IPS-20b (cell line): ENCODE data around the gene MIB2.
"Not testable (repeated sequence)": the region's sequence is repeated elsewhere in the genome, so short reads cannot be mapped to it uniquely, and the experiment has no call there.

Experiments
- H3K27ac ChIP-seq: one replicate; pipeline ENCODE4 v1.5.1; 2013; ENCODE audit warnings: low read length
- H3K27me3 ChIP-seq: 2 replicates; pipeline ENCODE4 v1.6.1; 2013; ENCODE audit warnings: mild to moderate bottlenecking, low read length, inconsistent platforms; ENCODE audit not compliant: insufficient read depth
- H3K36me3 ChIP-seq: 2 replicates; pipeline ENCODE4 v1.6.1; 2013; ENCODE audit warnings: low read depth, mild to moderate bottlenecking, inconsistent platforms, low read length, moderate library complexity; ENCODE audit not compliant: insufficient read depth
- H3K4me1 ChIP-seq: 2 replicates; pipeline ENCODE4 v1.6.1; 2013; ENCODE audit warnings: mild to moderate bottlenecking, control low read depth, inconsistent platforms, low read length, moderate library complexity; ENCODE audit not compliant: insufficient read depth
- H3K4me3 ChIP-seq: 2 replicates; pipeline ENCODE4 v1.5.1; 2013; ENCODE audit warnings: mild to moderate bottlenecking, low read length, inconsistent platforms
- H3K9ac ChIP-seq: 2 replicates; pipeline ENCODE4 v1.6.1; 2013; ENCODE audit warnings: low read depth, mild to moderate bottlenecking, inconsistent platforms, low read length, moderate library complexity
- H3K9me3 ChIP-seq: 2 replicates; pipeline ENCODE4 v1.6.1; 2013; ENCODE audit warnings: mild to moderate bottlenecking, low read depth, low read length, inconsistent platforms; ENCODE audit not compliant: insufficient read depth

The MIB2 gene

GRCh38 chr1:1634613-1635012, 19.3 kb downstream of the MIB2 start:
- not testable (repeated sequence) for H3K4me3 ChIP-seq, H3K36me3 ChIP-seq, H3K9ac ChIP-seq, H3K9me3 ChIP-seq, H3K27ac ChIP-seq, H3K4me1 ChIP-seq
- H3K27me3 ChIP-seq = peaks cover 23% of the 10 kb centered on the region

GRCh38 chr1:1636621-1637478, 21.6 kb downstream of the MIB2 start:
- H3K27ac ChIP-seq, H3K4me1 ChIP-seq, H3K27me3 ChIP-seq, H3K9ac ChIP-seq, H3K9me3 ChIP-seq, H3K4me3 ChIP-seq, H3K36me3 ChIP-seq: not testable (repeated sequence)

- H3K36me3 ChIP-seq, H3K27ac ChIP-seq, H3K4me1 ChIP-seq, H3K4me3 ChIP-seq, H3K9ac ChIP-seq, H3K27me3 ChIP-seq, H3K9me3 ChIP-seq: not testable (repeated sequence)
Measured at GRCh38 chr1:1637479-1637875, 22.2 kb downstream of the MIB2 start.

GRCh38 chr1:1638528-1638927, 23.2 kb downstream of the MIB2 start:
- not testable (repeated sequence) for H3K27ac ChIP-seq, H3K9me3 ChIP-seq, H3K4me1 ChIP-seq, H3K9ac ChIP-seq, H3K27me3 ChIP-seq, H3K4me3 ChIP-seq, H3K36me3 ChIP-seq

GRCh38 chr1:1639368-1639767, 24.1 kb downstream of the MIB2 start:
- H3K27me3 ChIP-seq, H3K4me1 ChIP-seq, H3K9ac ChIP-seq, H3K27ac ChIP-seq, H3K4me3 ChIP-seq, H3K9me3 ChIP-seq, H3K36me3 ChIP-seq: not testable (repeated sequence)

GRCh38 chr1:1640081-1640480, 24.8 kb downstream of the MIB2 start:
- not testable (repeated sequence) for H3K9ac ChIP-seq

GRCh38 chr1:1640711-1641461, 25.6 kb downstream of the MIB2 start:
- H3K27me3 ChIP-seq, H3K27ac ChIP-seq, H3K9me3 ChIP-seq, H3K9ac ChIP-seq, H3K36me3 ChIP-seq, H3K4me1 ChIP-seq, H3K4me3 ChIP-seq: not testable (repeated sequence)

More at GRCh38 chr1:1640081-1640480, 24.8 kb downstream of the MIB2 start:
- H3K27me3 ChIP-seq, H3K27ac ChIP-seq, H3K36me3 ChIP-seq, H3K4me3 ChIP-seq, H3K4me1 ChIP-seq, H3K9me3 ChIP-seq: not testable (repeated sequence)

GRCh38 chr1:1646326-1646725, 31.0 kb downstream of the MIB2 start:
- not testable (repeated sequence) for H3K4me1 ChIP-seq, H3K9ac ChIP-seq, H3K4me3 ChIP-seq, H3K27ac ChIP-seq, H3K27me3 ChIP-seq, H3K9me3 ChIP-seq
- H3K36me3 ChIP-seq = peaks cover 36% of the 10 kb centered on the region

- H3K9me3 ChIP-seq, H3K9ac ChIP-seq, H3K4me1 ChIP-seq, H3K4me3 ChIP-seq, H3K27ac ChIP-seq, H3K27me3 ChIP-seq: not testable (repeated sequence)
- H3K36me3 ChIP-seq = peaks cover 50% of the 10 kb centered on the region
Measured at GRCh38 chr1:1647567-1648241, 32.4 kb downstream of the MIB2 start.

GRCh38 chr1:1648265-1648664, 33.0 kb downstream of the MIB2 start:
- not testable (repeated sequence) for H3K4me3 ChIP-seq, H3K9me3 ChIP-seq
- peaks cover 54% of the 10 kb centered on the region for H3K36me3 ChIP-seq

GRCh38 chr1:1658583-1659549, 43.6 kb downstream of the MIB2 start, which contains the start of gene CDK11B:
Gene CDK11B, minus strand, starts transcription at chr1:1659004. Its CDS starts 1,519 bp downstream, at chr1:1657485.
- Histone ChIP-seq H3K4me3 (peak within 1 kb of the TSS; percentile 80), H3K9ac (peak within 1 kb of the TSS; percentile 92), H3K36me3 (peaks cover 31% of the 10 kb centered on the region), H3K27ac (peak within 1 kb of the TSS; percentile 91)
- not testable (repeated sequence) for H3K9me3 ChIP-seq, H3K4me1 ChIP-seq, H3K27me3 ChIP-seq

More at GRCh38 chr1:1648265-1648664, 33.0 kb downstream of the MIB2 start:
- not testable (repeated sequence) for H3K27ac ChIP-seq, H3K27me3 ChIP-seq, H3K4me1 ChIP-seq, H3K9ac ChIP-seq
